C4-2B (cell line): ENCODE measurements around the gene PACS2.

Experiments
- CTCF ChIP-seq: fragments of 450-650 bp; conservative IDR thresholded peaks from 2 replicates; pipeline ENCODE4 v1.5.1; 2017; ENCODE audit warnings: mild to moderate bottlenecking
- ZFX ChIP-seq: fragments of 450-650 bp; IDR thresholded peaks from 2 replicates; pipeline ENCODE4 v1.6.1; 2017

- no peak for TF ChIP-seq CTCF
- no peak for TF ChIP-seq ZFX
Measured at GRCh38 chr14:105346876-105347586, 32.5 kb downstream of the PACS2 start.
